Vagina (tissue), 2 donors: ENCODE measurements around the gene SLU7. TPM values are rescaled to one million over a fixed set of nuclear protein-coding genes. Genes with fewer than 3 reads are reported as not detected.

Experiments
- DNase-seq, 2 donors: peaks; one replicate each; pipeline ENCODE4 v3.0.0-alpha.2; 2017; ENCODE audit errors: extremely low spot score in 2 of 2
- H3K27ac ChIP-seq: fragments of 200-600 bp; sonication (generic); one replicate; pipeline ENCODE4 v1.5.1; 2019
- H3K27me3 ChIP-seq: fragments of 200-600 bp; sonication (generic); one replicate; pipeline ENCODE4 v1.5.1; 2019
- H3K36me3 ChIP-seq, 2 donors: fragments of 200-600 bp; sonication (generic); one replicate each; pipeline ENCODE4 v1.5.1; 2017 to 2019
- H3K4me1 ChIP-seq: fragments of 200-600 bp; sonication (generic); one replicate; pipeline ENCODE4 v1.5.1; 2019
- H3K4me3 ChIP-seq, 2 donors: fragments of 200-600 bp; sonication (generic); 1 replicate in 1 of 2; 2 replicates in 1 of 2; pipeline ENCODE4 v1.5.1; 2016 to 2019
- H3K9me3 ChIP-seq: fragments of 200-600 bp; sonication (generic); one replicate; pipeline ENCODE4 v1.5.1; 2019
- POLR2A ChIP-seq, 2 donors: fragments of 450-650 bp; IDR thresholded peaks; one replicate each; pipeline ENCODE4 v1.6.1; 2017; ENCODE audit warnings: antibody characterized with exemption in 2 of 2, mild to moderate bottlenecking in 2 of 2, moderate library complexity in 2 of 2
- POLR2AphosphoS5 ChIP-seq, 2 donors: sonication (generic); formaldehyde crosslinking; IDR thresholded peaks; one replicate each; pipeline ENCODE4 v1.9.0; 2017; ENCODE audit warnings: antibody characterized with exemption in 2 of 2, mild to moderate bottlenecking in 2 of 2, low read depth in 1 of 2; ENCODE audit not compliant: insufficient read depth in 1 of 2
- intact Hi-C: fragments of 100-400 bp; cut with DNase I; formaldehyde crosslinking; loops from one replicate; pipeline ENCODE4 v1.15.1; 2023
- total RNA-seq: library from RNA; depleted of rRNA; stranded (reverse); fragments of >200 nt; gene quantifications from one replicate; pipeline ENCODE4 v1.2.3, GENCODE V29; 2016
- TF ChIP-seq, protein P1 (sequence below), 3 experiments: fragments of 450-650 bp in 2 of 3; fragments of 200-600 bp in 1 of 3; sonication (generic) in 1 of 3; IDR thresholded peaks; one replicate each; pipeline ENCODE4 v1.5.1; 2017 to 2019; ENCODE audit warnings: antibody characterized with exemption in 3 of 3, mild to moderate bottlenecking in 2 of 3, moderate library complexity in 2 of 3

Gene SLU7
- total RNA-seq, 1 donor from 2014 or later, result 24.3 TPM

DNA sequence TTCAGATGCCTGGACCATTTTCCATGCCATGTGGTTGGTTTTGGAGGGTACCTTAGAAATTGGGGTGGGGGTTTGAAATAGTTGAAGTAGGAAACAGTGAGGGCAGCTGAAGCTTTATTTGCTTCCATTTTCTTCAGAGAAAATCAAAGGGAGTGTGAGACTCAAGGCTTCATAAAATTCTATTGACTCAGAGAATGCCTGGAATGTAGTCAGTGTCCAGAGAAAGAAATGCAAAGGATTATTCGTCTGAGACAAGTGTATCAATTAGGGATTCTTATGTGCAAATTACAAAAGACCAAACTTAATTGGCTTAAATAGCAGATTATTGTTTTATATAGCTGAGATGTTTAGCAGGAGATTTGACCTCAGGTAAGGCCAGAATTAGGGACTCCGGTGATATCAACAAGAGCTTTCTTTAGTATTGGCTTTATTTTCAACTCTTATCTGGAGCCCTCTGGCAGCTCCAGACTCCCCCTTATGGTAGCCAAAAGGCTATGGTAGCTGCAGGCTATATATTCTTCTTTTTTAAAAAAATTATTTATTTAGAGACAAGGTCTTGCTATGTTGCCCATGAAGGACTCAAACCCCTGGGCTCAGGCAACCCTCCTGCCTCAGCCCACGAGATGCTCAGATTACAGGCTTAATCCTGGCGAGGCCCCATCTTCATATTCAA is 41.6 kb upstream of the SLU7 start:
- intact Hi-C loops, result no loop called here
- H3K27ac ChIP-seq, result no peak overlapping the region
- H3K9me3 ChIP-seq, result no peaks in the 10 kb centered on the region
- no peak for DNase-seq
- no peaks in the 10 kb centered on the region for H3K36me3 ChIP-seq
- TF ChIP-seq POLR2AphosphoS5 (IDR thresholded peaks at IDR 0.05; ENCODE audit: insufficient read depth in 1 of 2, low read depth in 1 of 2), result no peak
- TF ChIP-seq, protein P1, sequence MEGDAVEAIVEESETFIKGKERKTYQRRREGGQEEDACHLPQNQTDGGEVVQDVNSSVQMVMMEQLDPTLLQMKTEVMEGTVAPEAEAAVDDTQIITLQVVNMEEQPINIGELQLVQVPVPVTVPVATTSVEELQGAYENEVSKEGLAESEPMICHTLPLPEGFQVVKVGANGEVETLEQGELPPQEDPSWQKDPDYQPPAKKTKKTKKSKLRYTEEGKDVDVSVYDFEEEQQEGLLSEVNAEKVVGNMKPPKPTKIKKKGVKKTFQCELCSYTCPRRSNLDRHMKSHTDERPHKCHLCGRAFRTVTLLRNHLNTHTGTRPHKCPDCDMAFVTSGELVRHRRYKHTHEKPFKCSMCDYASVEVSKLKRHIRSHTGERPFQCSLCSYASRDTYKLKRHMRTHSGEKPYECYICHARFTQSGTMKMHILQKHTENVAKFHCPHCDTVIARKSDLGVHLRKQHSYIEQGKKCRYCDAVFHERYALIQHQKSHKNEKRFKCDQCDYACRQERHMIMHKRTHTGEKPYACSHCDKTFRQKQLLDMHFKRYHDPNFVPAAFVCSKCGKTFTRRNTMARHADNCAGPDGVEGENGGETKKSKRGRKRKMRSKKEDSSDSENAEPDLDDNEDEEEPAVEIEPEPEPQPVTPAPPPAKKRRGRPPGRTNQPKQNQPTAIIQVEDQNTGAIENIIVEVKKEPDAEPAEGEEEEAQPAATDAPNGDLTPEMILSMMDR (IDR thresholded peaks at IDR 0.05), result no peak
- TF ChIP-seq POLR2A (IDR thresholded peaks at IDR 0.05), result no peak
- H3K4me1 ChIP-seq, result no peaks in the 10 kb centered on the region
- H3K4me3 ChIP-seq, result no peak overlapping the region
- no peaks in the 10 kb centered on the region for H3K27me3 ChIP-seq

DNA sequence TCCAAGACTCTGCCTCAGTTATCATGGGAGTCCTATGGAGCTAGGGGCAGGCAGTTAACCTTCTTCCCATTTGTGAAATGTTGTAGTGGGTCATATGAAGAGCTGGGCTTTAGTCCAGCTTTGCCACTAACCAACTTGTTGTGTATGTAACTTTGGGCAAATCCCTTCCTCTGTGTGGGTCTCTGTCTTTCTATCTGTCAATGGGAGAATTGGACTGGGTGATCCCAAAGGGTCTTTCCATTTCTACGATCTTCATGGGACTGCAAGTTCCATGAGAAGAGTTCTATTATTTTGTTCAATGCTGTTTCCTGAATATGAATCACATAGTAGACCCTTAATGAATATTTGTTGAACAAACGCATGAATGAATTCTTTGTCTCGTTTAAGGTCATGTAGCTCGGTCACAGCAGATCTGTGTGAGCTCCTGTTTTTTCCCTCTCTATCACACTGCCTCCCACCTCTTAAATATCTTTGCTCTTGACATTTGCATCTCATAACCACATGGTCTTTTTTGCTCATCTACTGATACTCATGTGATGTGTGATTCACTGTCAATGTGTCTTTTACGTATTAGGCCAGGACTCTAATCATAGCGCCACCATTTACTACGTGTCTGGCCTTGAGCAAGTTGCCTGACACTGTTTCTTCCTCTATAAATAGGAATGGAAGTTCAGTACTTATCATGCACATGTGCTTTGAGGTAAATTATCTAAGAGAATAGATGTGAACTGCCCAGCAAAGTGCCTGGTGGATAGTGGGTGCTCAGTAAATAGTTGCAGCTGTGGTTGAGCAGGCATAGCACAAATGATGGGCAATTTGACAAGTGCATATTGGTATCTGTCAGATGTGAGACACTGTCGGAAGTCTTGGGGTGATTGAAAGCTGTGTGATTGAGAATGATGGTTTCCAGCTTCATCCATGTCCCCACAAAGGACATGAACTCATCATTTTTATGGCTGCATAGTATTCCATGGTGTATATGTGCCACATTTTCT is 40.2 kb upstream of the SLU7 start:
- Histone ChIP-seq H3K27ac (no peak overlapping the region), H3K4me1 (no peaks in the 10 kb centered on the region), H3K4me3 (no peak overlapping the region), H3K36me3 (no peaks in the 10 kb centered on the region), H3K9me3 (no peaks in the 10 kb centered on the region), H3K27me3 (no peaks in the 10 kb centered on the region)
- no peak for DNase-seq
- intact Hi-C loops, result no loop called here
- TF ChIP-seq POLR2A (IDR thresholded peaks at IDR 0.05) (no peak), POLR2AphosphoS5 (IDR thresholded peaks at IDR 0.05; ENCODE audit: insufficient read depth in 1 of 2, low read depth in 1 of 2) (no peak)
- TF ChIP-seq, protein P1 (IDR thresholded peaks at IDR 0.05), result no peak

DNA sequence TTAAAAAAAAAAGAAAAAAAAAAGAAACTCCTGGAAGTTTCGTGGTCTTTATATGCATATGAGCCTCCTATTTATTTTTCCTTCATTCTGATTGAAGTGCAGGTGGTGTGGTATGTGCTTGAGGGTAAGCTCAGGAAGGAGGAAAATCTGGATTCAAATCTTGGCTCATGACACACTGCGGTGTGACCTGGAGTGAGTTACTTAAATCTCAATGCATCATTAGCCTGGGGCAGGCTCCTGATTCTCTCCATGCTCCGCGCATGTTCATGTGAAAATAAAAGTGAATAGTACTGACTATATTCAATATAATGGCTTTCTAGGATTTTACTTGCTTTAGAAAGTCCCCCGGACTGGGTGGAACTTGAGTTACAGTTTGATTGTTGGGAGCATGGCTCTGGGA is 38.4 kb upstream of the SLU7 start:
- no peaks in the 10 kb centered on the region for H3K9me3 ChIP-seq
- H3K36me3 ChIP-seq, result no peaks in the 10 kb centered on the region
- no peak overlapping the region for H3K27ac ChIP-seq
- H3K4me1 ChIP-seq, result no peaks in the 10 kb centered on the region
- no peaks in the 10 kb centered on the region for H3K27me3 ChIP-seq
- H3K4me3 ChIP-seq, result no peak overlapping the region
- TF ChIP-seq POLR2A (IDR thresholded peaks at IDR 0.05) (no peak), POLR2AphosphoS5 (IDR thresholded peaks at IDR 0.05; ENCODE audit: insufficient read depth in 1 of 2, low read depth in 1 of 2) (no peak)
- TF ChIP-seq, protein P1 (IDR thresholded peaks at IDR 0.05), result no peak
- intact Hi-C loops, result no loop called here
- DNase-seq, result no peak

DNA sequence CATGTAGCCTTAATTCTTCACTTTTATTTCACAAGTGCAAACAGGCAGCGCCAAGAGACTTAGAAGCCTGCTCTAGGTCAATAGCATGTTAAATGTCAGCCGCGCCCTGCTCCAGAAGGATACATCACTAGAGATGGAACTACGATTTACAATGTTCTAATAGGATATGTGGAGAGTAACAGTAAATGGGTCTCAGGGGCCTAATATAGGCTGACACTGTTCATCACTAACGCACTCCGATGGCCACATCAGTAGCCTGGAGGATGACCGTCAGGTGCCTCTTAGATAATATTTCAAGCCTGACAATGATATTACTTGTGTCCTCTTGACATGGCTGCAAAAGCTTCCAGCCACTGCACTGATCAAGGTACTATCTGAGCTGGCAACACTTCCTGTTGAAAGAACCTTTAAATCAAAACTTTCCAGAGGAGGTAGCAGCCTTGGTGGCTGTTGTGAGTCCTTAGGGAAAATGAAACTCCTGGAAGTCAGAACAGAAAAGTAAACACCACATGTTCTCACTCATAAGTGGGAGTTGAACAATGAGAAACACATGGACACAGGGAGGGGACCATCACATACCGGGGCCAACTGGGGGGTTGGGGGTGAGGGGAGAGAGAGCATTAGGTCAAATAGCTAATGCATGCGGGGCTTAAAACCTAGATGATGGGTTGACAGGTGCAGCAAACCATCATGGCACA is 37.7 kb upstream of the SLU7 start:
- DNase-seq, result no peak
- TF ChIP-seq, protein P1 (IDR thresholded peaks at IDR 0.05), result no peak
- no peak for TF ChIP-seq POLR2A (IDR thresholded peaks at IDR 0.05)
- no peak for TF ChIP-seq POLR2AphosphoS5 (IDR thresholded peaks at IDR 0.05; ENCODE audit: insufficient read depth in 1 of 2, low read depth in 1 of 2)

More for the DNA sequence above, 37.7 kb upstream of the SLU7 start:
- H3K27ac ChIP-seq, result no peak overlapping the region
- no peaks in the 10 kb centered on the region for H3K36me3 ChIP-seq
- H3K27me3 ChIP-seq, result no peaks in the 10 kb centered on the region
- H3K9me3 ChIP-seq, result no peaks in the 10 kb centered on the region
- intact Hi-C loops, result no loop called here
- H3K4me3 ChIP-seq, result no peak overlapping the region
- H3K4me1 ChIP-seq, result no peaks in the 10 kb centered on the region
